Upper lobe of left lung (tissue), 4 donors: ENCODE results near the gene RNF182.

ENCODE experiments used
- CTCF ChIP-seq, 6 experiments: fragments of 450-650 bp in 4 of 6; fragments of 200-600 bp in 2 of 6; sonication (generic) in 2 of 6; IDR thresholded peaks; one replicate each; pipeline ENCODE4 v1.5.1; 2016 to 2019; ENCODE audit warnings: antibody characterized with exemption in 6 of 6
- EP300 ChIP-seq, 4 donors: sonication (generic); formaldehyde crosslinking; IDR thresholded peaks; one replicate each; pipeline ENCODE4 v1.5.1; 2017; ENCODE audit warnings: antibody characterized with exemption in 4 of 4, control low read depth in 2 of 4
- POLR2AphosphoS5 ChIP-seq, 2 donors: sonication (generic); formaldehyde crosslinking; IDR thresholded peaks; one replicate each; pipeline ENCODE4 v1.5.1; 2017; ENCODE audit warnings: antibody characterized with exemption in 2 of 2

GRCh38 chr6:13913226-13914001 is 11.3 kb upstream of the RNF182 start:
- TF ChIP-seq CTCF (IDR thresholded peaks at IDR 0.05) (no peak), POLR2AphosphoS5 (IDR thresholded peaks at IDR 0.05) (no peak), EP300 (IDR thresholded peaks at IDR 0.05) (no peak)
